Peyer's patch (tissue), 4 donors: ENCODE measurements around the gene SYNPR. TPM values are rescaled to one million over a fixed set of nuclear protein-coding genes. Genes with fewer than 3 reads are reported as not detected.

Experiments
- DNase-seq, 3 donors: peaks; one replicate each; pipeline ENCODE4 v3.0.0-alpha.2; 2017 to 2019
- H3K27ac ChIP-seq, 4 donors: fragments of 200-600 bp; sonication (generic); one replicate each; pipeline ENCODE4 v1.5.1; 2016 to 2019
- H3K27me3 ChIP-seq, 2 donors: fragments of 200-600 bp; sonication (generic); one replicate each; pipeline ENCODE4 v1.5.1; 2019
- H3K36me3 ChIP-seq, 3 donors: fragments of 200-600 bp; sonication (generic); one replicate each; pipeline ENCODE4 v1.5.1; 2016 to 2019
- H3K4me1 ChIP-seq, 4 donors: fragments of 200-600 bp; sonication (generic); one replicate each; pipeline ENCODE4 v1.5.1; 2016 to 2019
- H3K4me3 ChIP-seq, 4 donors: fragments of 200-600 bp; sonication (generic); 1 replicate in 3 of 4; 2 replicates in 1 of 4; pipeline ENCODE4 v1.5.1; 2016 to 2019; ENCODE audit warnings: mild to moderate bottlenecking in 1 of 4
- H3K9me3 ChIP-seq, 4 donors: fragments of 200-600 bp; sonication (generic); one replicate each; pipeline ENCODE4 v1.5.1; 2016 to 2019; ENCODE audit warnings: mild to moderate bottlenecking in 1 of 4
- POLR2A ChIP-seq, 2 donors: fragments of 450-650 bp; IDR thresholded peaks; one replicate each; pipeline ENCODE4 v1.5.1; 2017; ENCODE audit warnings: antibody characterized with exemption in 2 of 2, mild to moderate bottlenecking in 2 of 2, moderate library complexity in 2 of 2
- total RNA-seq, 4 donors: library from RNA; depleted of rRNA; stranded (reverse); fragments of >200 nt; gene quantifications; one replicate each; pipeline ENCODE4 v1.1.0, GENCODE V29; 2016
- TF ChIP-seq, protein P1 (sequence below), 6 experiments: fragments of 450-650 bp in 4 of 6; fragments of 200-600 bp in 2 of 6; sonication (generic) in 1 of 6; IDR thresholded peaks; one replicate each; pipeline ENCODE4 v1.5.1; 2017 to 2019; ENCODE audit warnings: antibody characterized with exemption in 6 of 6, mild to moderate bottlenecking in 3 of 6, moderate library complexity in 1 of 6

SYNPR gene
- total RNA-seq, 4 donors from 2014 or later = not detected

DNA sequence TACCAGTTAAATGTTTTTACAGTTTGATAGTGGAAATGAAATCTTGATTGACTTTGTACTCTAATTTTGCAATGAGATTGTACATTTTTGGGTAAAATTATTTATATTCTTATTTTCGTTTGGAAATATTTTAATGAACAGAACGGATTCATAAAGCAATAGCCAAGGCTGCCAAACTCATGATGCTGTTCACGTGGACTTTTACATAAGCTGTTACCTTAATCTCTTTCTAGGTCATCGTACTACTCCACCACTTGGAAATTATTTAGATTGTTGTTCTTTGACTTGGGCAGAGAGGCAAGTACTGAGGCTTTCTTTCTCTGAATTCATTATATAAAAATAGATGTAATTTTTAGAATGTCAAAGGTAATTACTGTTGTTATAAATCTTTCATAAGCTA is 16.2 kb downstream of the SYNPR start:
- no peaks in the 10 kb centered on the region for H3K4me1 ChIP-seq
- no peaks in the 10 kb centered on the region for H3K27me3 ChIP-seq
- no peak overlapping the region for H3K4me3 ChIP-seq
- no peak for TF ChIP-seq POLR2A (IDR thresholded peaks at IDR 0.05)
- TF ChIP-seq, protein P1, sequence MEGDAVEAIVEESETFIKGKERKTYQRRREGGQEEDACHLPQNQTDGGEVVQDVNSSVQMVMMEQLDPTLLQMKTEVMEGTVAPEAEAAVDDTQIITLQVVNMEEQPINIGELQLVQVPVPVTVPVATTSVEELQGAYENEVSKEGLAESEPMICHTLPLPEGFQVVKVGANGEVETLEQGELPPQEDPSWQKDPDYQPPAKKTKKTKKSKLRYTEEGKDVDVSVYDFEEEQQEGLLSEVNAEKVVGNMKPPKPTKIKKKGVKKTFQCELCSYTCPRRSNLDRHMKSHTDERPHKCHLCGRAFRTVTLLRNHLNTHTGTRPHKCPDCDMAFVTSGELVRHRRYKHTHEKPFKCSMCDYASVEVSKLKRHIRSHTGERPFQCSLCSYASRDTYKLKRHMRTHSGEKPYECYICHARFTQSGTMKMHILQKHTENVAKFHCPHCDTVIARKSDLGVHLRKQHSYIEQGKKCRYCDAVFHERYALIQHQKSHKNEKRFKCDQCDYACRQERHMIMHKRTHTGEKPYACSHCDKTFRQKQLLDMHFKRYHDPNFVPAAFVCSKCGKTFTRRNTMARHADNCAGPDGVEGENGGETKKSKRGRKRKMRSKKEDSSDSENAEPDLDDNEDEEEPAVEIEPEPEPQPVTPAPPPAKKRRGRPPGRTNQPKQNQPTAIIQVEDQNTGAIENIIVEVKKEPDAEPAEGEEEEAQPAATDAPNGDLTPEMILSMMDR (IDR thresholded peaks at IDR 0.05) = no peak
- H3K36me3 ChIP-seq = no peaks in the 10 kb centered on the region
- DNase-seq = no peak
- H3K9me3 ChIP-seq = no peaks in the 10 kb centered on the region
- no peak overlapping the region for H3K27ac ChIP-seq

DNA sequence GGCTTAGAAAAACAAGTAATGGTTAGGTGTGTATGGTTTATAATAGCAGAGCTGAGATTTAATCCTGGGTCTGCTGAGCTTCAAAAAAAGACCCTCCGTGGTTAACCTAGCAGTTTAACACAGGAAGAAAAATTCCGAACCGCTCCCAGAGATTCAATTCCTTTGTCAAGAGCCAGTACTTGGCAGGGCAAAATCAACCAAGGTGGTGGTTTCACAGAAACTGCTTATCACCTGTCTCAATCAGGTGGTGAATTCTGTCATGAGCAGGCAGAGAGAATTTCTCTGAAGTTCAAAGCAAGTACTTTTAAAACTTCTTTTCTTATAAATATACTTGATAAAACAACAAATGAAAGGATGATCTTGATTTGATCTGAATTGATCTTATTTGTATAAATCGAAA is 17.2 kb downstream of the SYNPR start:
- no peak for DNase-seq
- no peak for TF ChIP-seq POLR2A (IDR thresholded peaks at IDR 0.05)
- TF ChIP-seq, protein P1 (IDR thresholded peaks at IDR 0.05) = no peak
- Histone ChIP-seq H3K4me1 (no peaks in the 10 kb centered on the region), H3K4me3 (no peak overlapping the region), H3K9me3 (no peaks in the 10 kb centered on the region), H3K27me3 (no peaks in the 10 kb centered on the region), H3K36me3 (no peaks in the 10 kb centered on the region), H3K27ac (no peak overlapping the region)

DNA sequence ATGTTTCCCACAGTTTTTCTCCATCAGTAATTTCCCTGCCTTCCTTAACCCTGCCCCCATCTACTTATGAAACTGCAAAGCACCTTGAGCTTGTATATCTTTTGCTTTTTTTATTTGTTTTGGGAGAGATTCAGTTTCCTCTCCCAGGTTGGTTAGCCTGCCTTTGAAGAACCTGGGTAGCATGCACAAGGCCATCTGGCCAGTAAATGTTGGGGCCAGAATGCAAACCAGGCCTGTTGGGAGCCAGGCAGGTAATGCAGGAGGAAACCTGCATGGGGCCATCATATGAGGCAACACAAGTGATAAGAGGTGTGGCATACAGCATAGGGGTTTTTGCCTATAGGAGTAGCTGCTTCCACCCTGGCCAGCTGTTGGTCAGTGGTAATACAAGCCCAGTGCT is 17.7 kb downstream of the SYNPR start:
- no peaks in the 10 kb centered on the region for H3K4me1 ChIP-seq
- no peak for TF ChIP-seq POLR2A (IDR thresholded peaks at IDR 0.05)
- TF ChIP-seq, protein P1 (IDR thresholded peaks at IDR 0.05) = no peak
- H3K36me3 ChIP-seq = no peaks in the 10 kb centered on the region
- H3K27ac ChIP-seq = no peak overlapping the region
- no peaks in the 10 kb centered on the region for H3K9me3 ChIP-seq
- no peak for DNase-seq
- no peaks in the 10 kb centered on the region for H3K27me3 ChIP-seq
- H3K4me3 ChIP-seq = no peak overlapping the region

DNA sequence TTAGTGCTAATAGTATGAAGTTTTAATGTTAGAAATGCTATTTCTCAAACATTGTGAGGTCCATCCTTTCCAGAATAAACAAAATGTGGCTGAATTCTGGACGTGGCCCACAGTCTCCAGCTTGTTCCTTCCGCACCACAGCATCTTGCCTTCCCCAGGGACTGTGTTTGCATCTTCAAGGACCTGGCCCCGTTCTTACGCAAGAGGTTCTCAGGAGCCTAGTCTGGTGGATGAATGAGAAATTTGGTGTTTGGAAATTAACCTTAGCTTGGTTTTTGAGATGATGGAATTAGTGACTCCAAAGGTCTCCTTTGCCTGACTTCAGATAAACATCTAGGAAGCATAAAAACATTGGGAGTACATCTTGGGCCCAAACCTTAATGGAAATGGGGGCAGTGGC is 18.1 kb downstream of the SYNPR start:
- Histone ChIP-seq H3K27ac (no peak overlapping the region), H3K9me3 (no peaks in the 10 kb centered on the region), H3K4me3 (no peak overlapping the region), H3K36me3 (no peaks in the 10 kb centered on the region), H3K27me3 (no peaks in the 10 kb centered on the region), H3K4me1 (no peaks in the 10 kb centered on the region)
- no peak for DNase-seq
- no peak for TF ChIP-seq POLR2A (IDR thresholded peaks at IDR 0.05)
- TF ChIP-seq, protein P1 (IDR thresholded peaks at IDR 0.05) = no peak

DNA sequence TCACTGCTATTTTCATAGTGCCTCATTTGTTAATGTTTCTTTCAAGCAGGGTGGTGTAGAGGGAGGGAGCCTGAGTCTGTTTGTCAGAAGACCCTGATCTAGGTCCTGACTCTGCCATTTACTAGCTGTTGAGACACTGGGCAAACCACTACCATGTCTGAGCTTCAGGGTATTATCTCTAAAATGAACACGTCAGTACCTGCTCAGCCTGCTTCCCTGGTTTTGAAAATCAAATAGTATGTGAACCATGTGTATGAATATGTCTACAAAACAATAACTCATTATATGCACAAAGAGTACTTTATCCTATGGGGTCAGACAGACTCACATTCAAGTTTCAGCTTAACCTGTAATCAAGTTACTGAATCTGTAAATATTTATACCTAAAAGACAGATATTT is 25.1 kb downstream of the SYNPR start:
- H3K9me3 ChIP-seq = no peaks in the 10 kb centered on the region
- H3K36me3 ChIP-seq = no peaks in the 10 kb centered on the region
- no peak overlapping the region for H3K4me3 ChIP-seq
- no peaks in the 10 kb centered on the region for H3K4me1 ChIP-seq
- TF ChIP-seq POLR2A (IDR thresholded peaks at IDR 0.05) = no peak
- TF ChIP-seq, protein P1 (IDR thresholded peaks at IDR 0.05) = no peak
- no peak for DNase-seq
- H3K27me3 ChIP-seq = no peaks in the 10 kb centered on the region
- no peak overlapping the region for H3K27ac ChIP-seq

DNA sequence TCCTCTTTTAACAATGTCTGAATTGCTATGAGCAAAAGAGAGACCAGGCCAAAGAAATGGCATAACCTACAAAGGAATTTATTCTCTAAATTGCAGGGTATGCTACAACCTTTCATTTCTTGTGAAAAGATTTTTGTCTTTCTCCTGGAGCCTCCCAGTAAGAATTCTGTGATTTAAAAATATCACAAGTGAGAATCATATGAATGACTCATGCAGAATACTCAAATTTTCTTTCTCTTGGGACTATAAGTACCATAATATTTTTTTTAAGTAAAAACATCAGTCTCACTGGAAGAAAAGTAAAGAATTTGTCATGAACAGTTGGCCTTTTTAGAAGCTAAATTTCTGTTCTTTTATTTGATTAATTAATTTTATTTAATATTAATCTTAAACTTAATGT is 26.3 kb downstream of the SYNPR start:
- TF ChIP-seq, protein P1 (IDR thresholded peaks at IDR 0.05) = no peak
- TF ChIP-seq POLR2A (IDR thresholded peaks at IDR 0.05) = no peak

More for the DNA sequence above, 26.3 kb downstream of the SYNPR start:
- DNase-seq = no peak
- no peaks in the 10 kb centered on the region for H3K36me3 ChIP-seq
- H3K27ac ChIP-seq = no peak overlapping the region
- no peak overlapping the region for H3K4me3 ChIP-seq
- no peaks in the 10 kb centered on the region for H3K9me3 ChIP-seq
- H3K4me1 ChIP-seq = no peaks in the 10 kb centered on the region
- no peaks in the 10 kb centered on the region for H3K27me3 ChIP-seq
